Spinal cord (tissue), 10 donors: ENCODE data around the gene ARL6IP4. TPM values are rescaled to one million over a fixed set of nuclear protein-coding genes. Genes with fewer than 3 reads are reported as not detected.

Experiments used
- DNase-seq, 6 donors: peaks; one replicate each; pipeline versions ENCODE4 v3.0.0 to v3.0.0-alpha.2; 2013 to 2015; ENCODE audit warnings: low spot score in 6 of 6, low read depth in 4 of 6
- H3K27ac ChIP-seq: one replicate; pipeline ENCODE4 v1.5.1; 2013; ENCODE audit warnings: low read depth, low read length, control low read depth
- H3K27me3 ChIP-seq: one replicate; pipeline ENCODE4 v1.6.1; 2013; ENCODE audit warnings: low read length; ENCODE audit not compliant: control insufficient read depth, insufficient read depth
- H3K36me3 ChIP-seq: one replicate; pipeline ENCODE4 v1.6.1; 2013; ENCODE audit warnings: low read length; ENCODE audit not compliant: control insufficient read depth, insufficient read depth
- H3K4me1 ChIP-seq: one replicate; pipeline ENCODE4 v1.6.1; 2013; ENCODE audit warnings: low read length; ENCODE audit not compliant: control insufficient read depth, insufficient read depth
- H3K4me3 ChIP-seq: one replicate; pipeline ENCODE4 v1.5.1; 2013; ENCODE audit warnings: low read depth, low read length, control low read depth
- H3K9me3 ChIP-seq: one replicate; pipeline ENCODE4 v1.6.1; 2013; ENCODE audit warnings: low read length; ENCODE audit not compliant: control insufficient read depth, insufficient read depth
- WGBS: methylation state at CpG from one replicate; pipeline ENCODE4 v1.1.5; 2013; ENCODE audit warnings: missing lambda C conversion rate; ENCODE audit not compliant: insufficient coverage; 5-methylcytosine and 5-hydroxymethylcytosine counted together
- polyA plus RNA-seq, 2 donors: library from polyadenylated mRNA; unstranded; fragments of 120-200 nt; gene quantifications; one replicate each; pipeline ENCODE4 v1.2.1, GENCODE V29; 2013; ENCODE audit not compliant: insufficient read length in 2 of 2
- total RNA-seq, 2 donors: library from RNA; depleted of rRNA in 1 of 2; stranded (reverse); fragments of 120-200 nt in 1 of 2; fragments of >200 nt in 1 of 2; gene quantifications; one replicate each; pipeline versions ENCODE4 v1.2.3 to v1.2.4, GENCODE V29; 2013 to 2014
- donor health status: healthy.

Gene ARL6IP4
- total and polyA plus RNA-seq, 4 donors: 44.3 to 207 (median 137) TPM

DNA sequence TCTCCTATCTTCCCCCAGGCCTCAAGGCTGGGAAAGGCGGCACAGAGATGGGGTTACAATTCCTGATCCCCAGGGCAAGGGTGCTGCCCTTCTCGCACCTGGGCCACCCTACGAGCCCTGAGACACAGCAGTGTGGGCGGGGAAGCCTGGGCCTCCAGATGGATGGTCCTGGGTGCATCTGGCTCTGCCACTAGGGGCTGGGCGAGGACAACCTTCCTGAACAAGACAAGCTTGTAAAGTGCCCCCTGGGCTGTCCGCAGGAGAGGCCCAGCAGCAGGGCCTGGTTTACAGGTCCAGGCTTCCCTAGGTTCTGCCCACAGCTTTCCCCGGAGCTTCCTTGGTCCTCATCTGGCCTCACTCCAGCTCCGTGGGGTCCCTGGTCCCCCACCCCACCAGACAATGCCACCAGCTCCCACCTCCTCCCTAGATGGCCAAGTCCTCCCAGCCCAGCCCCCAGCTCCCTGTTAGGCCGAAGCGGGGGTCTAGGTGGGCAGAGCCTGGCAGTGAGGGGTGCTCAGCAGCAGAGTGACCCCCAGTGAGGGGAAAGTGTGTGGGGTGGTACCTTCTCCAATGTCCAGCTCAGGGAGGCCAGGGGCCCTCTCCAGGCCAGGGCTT is 8.9 kb downstream of the ARL6IP4 start:
- Histone ChIP-seq H3K4me3 (no peak overlapping the region), H3K9me3 (no peaks in the 10 kb centered on the region), H3K27me3 (no peaks in the 10 kb centered on the region), H3K4me1 (peaks cover 14% of the 10 kb centered on the region), H3K27ac (no peak overlapping the region), H3K36me3 (peaks cover 87% of the 10 kb centered on the region)
- DNase-seq: no peak
- WGBS: 81% methylated on average over 8 of the region's 10 CpGs

DNA sequence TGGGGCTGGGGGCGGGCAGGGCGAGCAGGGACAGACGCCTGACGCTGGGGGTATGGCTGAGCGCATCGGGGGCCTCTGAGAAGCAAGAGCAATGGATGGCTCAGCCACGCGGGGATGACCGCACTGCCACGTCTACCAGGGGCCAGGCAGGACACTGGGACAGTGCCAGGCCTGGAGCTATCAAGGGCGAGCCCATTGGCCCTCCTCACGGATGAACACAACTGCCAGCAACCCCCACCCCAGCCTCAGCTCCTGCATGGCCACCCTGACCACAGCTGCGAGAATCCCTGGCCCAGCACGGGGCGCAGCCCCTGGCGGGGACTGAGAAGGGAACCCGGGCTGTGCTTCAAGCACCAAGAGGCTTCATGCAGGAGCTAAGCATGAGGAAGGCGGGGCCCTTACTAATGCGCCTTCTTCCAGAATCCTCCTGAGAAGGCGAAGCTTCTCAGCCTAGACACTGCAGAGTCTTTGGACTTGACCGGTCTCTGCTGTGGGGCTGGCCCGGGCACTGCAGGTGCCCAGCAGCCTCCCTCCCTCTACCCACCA is 9.5 kb downstream of the ARL6IP4 start:
- DNase-seq: no peak
- Histone ChIP-seq H3K27me3 (no peaks in the 10 kb centered on the region), H3K4me1 (peaks cover 8% of the 10 kb centered on the region), H3K27ac (no peak overlapping the region), H3K36me3 (peaks cover 87% of the 10 kb centered on the region), H3K4me3 (no peak overlapping the region), H3K9me3 (no peaks in the 10 kb centered on the region)
- 92% methylated on average over 22 of the region's 22 CpGs for WGBS

DNA sequence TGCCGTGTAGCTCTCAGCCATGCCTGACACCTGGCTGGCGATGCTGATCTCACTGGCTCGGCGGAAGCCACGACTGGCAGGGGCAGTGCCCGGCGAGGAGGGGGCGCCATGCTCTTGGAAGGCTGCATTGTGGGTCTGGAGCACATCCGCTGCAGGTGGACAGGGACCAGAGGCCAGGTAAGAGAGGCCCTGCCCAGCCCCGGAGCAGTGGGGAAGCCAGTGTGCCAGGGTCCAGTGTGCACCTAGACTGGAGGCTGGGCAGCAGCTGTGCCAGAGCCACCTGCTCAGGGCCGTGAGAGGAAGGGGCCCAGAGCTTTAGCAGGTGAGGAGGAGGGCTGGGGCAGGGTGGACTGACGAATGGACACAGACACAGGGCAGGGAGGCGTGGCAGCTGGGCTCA is 10.1 kb downstream of the ARL6IP4 start:
- Histone ChIP-seq H3K4me3 (no peak overlapping the region), H3K4me1 (peaks cover 2% of the 10 kb centered on the region), H3K27ac (no peak overlapping the region), H3K27me3 (no peaks in the 10 kb centered on the region), H3K9me3 (no peaks in the 10 kb centered on the region), H3K36me3 (peaks cover 87% of the 10 kb centered on the region)
- DNase-seq: no peak
- 84% methylated on average over 12 of the region's 13 CpGs for WGBS

DNA sequence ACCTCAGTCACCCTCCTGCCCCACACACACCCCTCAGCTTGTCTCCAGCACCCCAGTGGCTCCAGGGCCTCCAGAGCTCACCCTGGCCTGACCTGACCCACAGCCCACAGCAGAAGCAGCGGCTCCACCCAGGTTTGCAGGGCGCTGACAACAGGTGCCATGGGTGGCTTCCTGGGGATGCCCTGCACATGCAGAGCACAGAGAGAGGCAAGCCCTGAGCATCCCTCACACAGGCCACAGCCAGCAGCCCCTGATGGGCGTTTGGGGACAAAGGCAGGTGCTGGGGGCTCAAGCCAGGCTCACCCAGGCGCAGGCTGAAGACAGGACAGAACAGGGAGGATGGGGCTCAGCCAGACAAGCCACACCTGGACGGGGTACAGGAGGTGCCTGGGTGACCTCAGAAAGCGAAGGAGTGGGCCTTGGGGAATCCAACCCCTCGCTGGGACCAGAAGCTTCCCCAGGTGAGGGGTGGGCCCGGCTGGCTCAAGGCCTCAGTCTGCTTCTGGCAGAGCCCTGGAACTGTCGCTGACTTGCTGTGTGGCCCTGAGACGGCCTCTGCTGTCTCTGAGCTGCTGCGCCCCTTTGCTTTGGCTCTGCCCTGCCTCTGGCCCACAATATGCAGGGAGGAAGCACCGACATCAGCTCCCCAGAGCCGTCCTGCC is 10.6 kb downstream of the ARL6IP4 start:
- Histone ChIP-seq H3K4me3 (no peak overlapping the region), H3K36me3 (peaks cover 87% of the 10 kb centered on the region), H3K4me1 (no peaks in the 10 kb centered on the region), H3K27me3 (no peaks in the 10 kb centered on the region), H3K9me3 (no peaks in the 10 kb centered on the region), H3K27ac (no peak overlapping the region)
- no peak for DNase-seq
- whole genome bisulfite sequencing: 93% methylated on average over 13 of the region's 13 CpGs

DNA sequence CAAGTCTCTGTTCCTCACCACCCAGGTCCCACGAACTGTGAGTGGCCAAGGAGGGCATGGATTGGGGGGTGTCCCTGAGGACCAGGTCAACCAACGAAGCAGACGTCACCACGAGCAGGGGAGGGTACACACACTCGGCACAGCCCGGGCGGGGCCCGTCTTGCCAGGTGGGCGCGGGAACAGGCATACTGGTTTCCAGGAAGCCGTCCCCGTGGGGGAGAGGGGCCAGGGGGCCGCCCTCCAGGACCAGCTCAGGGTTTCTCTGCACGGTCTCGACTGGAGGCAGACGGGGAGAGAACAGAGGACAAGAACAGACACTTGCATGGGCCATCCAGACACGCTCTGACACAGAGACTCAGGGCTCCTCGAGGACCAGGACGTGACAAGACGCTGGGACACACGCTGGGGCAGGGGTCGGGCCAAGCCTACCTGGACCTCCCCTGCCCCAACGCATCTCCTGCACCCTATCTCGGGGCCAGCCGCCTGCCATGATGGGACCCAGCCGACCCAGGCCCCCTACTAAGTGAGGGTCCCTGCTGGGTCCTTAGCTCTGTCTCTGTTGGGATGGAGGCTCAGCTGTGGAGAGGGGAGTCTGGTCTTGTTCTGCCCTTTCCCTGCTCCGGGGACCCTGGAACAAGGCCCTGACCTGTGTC is 11.3 kb downstream of the ARL6IP4 start:
- Histone ChIP-seq H3K9me3 (no peaks in the 10 kb centered on the region), H3K27me3 (no peaks in the 10 kb centered on the region), H3K4me3 (no peak overlapping the region), H3K27ac (no peak overlapping the region), H3K4me1 (no peaks in the 10 kb centered on the region), H3K36me3 (peaks cover 87% of the 10 kb centered on the region)
- 80% methylated on average over 26 of the region's 27 CpGs for WGBS
- no peak for DNase-seq

DNA sequence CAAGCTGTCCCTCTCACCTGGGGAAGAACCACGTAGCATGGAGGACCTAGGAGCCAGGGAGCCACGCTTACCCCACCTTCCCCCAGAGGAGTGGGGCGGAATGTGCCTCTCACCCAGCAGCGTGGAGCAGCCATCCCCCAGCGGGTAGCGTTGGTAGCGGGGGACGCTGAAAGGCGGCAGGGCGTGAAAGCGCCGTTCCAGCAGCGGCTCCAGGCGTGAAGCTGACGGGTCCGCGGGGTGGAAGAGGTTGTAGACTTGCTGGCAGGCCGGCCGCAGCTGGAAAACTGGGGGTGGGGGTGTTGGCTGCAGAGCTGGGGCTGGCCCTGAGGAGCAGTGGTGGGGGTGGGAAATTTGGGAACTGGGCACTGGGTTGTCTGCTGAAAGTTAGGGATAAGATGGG is 11.9 kb downstream of the ARL6IP4 start:
- H3K9me3 ChIP-seq: no peaks in the 10 kb centered on the region
- no peak overlapping the region for H3K4me3 ChIP-seq
- H3K4me1 ChIP-seq: no peaks in the 10 kb centered on the region
- no peaks in the 10 kb centered on the region for H3K27me3 ChIP-seq
- no peak overlapping the region for H3K27ac ChIP-seq
- 45% methylated on average over 18 of the region's 19 CpGs for WGBS
- no peak for DNase-seq
- peaks cover 87% of the 10 kb centered on the region for H3K36me3 ChIP-seq

DNA sequence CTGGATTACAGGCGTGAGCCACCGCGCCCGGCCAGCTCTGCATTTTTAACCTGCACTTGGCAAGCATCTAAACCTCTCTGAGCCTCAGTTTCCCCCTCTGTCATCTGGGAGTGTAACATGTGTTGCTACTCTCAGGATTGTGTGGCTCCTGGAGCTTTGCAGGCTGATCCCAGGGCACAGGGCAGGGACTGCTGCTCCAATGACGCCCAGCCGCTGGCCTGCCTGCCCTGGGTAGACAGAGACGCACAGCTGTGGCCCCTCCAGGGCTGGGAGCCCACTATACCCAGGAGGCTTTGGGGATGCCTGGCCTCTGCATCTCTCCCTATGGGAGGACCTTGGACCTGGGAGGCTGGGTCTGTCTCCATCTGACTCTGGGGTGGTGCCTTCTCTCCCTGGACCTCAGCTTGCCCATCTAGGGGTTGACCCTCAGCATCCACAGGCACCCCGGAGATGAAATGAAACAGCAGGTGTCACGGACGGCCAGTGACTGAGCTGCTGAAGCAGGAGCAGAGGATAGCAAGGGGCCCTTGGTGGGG is 13.7 kb downstream of the ARL6IP4 start:
- WGBS: 98% methylated on average over 7 of the region's 10 CpGs
- Histone ChIP-seq H3K4me1 (peaks cover under 1% of the 10 kb centered on the region), H3K4me3 (no peak overlapping the region), H3K9me3 (no peaks in the 10 kb centered on the region), H3K27me3 (no peaks in the 10 kb centered on the region), H3K27ac (no peak overlapping the region), H3K36me3 (peaks cover 87% of the 10 kb centered on the region)
- DNase-seq: no peak

DNA sequence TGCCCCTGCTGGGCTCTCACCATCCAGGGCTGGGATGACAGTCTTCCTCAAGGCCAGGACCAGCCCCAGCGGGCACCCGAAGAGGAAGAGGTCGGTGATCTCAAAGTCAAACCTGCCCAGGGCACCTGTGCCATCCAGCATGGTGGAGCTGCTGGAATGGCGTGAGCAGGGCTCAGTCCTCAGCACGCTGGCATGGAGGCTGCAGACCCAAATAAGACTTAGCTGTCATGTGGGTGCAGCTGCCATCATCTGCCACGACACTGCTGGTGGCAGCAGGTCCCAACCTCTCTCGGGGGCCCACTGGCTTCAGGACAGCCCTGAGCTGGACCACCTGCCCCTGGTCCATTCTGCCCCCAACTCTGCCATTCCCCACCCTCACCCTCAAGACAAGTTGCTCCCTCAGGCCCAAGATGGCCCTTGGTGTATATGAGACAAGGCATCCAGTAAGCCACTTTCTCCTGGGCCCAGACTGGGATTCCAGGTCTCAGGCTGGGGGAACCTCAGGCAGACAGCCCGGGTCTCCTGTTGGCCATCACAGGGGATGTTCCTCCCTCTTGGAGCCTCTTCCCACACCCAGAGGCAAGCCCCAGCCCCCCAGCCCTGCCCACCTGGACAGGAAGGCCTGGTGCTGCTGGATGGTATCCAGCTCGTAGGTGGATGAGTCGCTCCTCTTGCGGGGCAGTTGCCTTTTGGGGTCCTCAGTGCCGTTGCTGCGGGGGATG is 14.5 kb downstream of the ARL6IP4 start:
- 92% methylated on average over 13 of the region's 13 CpGs for WGBS
- peaks cover 5% of the 10 kb centered on the region for H3K4me1 ChIP-seq
- H3K36me3 ChIP-seq: peaks cover 87% of the 10 kb centered on the region
- no peaks in the 10 kb centered on the region for H3K27me3 ChIP-seq
- no peak overlapping the region for H3K4me3 ChIP-seq
- DNase-seq: no peak
- H3K9me3 ChIP-seq: no peaks in the 10 kb centered on the region
- H3K27ac ChIP-seq: no peak overlapping the region

DNA sequence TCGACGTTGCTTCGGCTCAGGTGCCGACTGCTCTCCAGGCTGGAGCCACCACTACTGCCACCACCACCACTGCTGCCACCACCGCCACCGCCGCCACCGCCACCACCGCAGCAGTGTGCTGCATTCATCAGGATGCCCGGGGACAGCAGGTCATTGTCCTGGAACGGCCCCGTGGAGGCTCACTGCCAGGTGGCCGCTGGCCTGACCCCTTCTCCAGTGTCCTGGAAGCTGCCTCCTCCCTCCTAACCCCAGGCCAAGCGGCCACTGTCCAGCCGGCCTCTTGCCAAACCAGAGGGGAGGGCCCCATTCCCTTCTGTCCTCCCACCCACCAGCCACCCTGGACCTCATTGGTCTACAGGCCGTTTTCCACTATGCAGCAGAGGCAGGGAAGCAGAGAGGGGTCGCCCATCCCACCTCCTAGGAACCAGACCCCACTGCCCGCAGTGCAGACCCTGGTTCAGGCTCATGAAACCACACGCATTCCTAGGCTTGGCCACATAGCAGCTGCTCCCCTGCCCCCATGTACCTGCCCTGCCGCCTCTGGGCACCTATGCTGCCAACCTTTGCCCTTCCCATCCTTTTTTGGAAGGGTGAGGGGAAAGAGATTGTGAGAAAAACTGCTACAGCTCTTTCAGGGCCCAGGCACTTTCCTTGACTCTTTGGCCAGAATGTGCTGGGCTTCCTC is 15.2 kb downstream of the ARL6IP4 start:
- 80% methylated on average over 18 of the region's 20 CpGs for WGBS
- H3K27ac ChIP-seq: no peak overlapping the region
- peaks cover 87% of the 10 kb centered on the region for H3K36me3 ChIP-seq
- no peaks in the 10 kb centered on the region for H3K9me3 ChIP-seq
- H3K4me3 ChIP-seq: no peak overlapping the region
- peaks cover 5% of the 10 kb centered on the region for H3K4me1 ChIP-seq
- DNase-seq: no peak
- H3K27me3 ChIP-seq: no peaks in the 10 kb centered on the region
